Left ventricle myocardium inferior (tissue), 1 donor: ENCODE results near the gene FGA. TPM values are rescaled to one million over a fixed set of nuclear protein-coding genes. Genes with fewer than 3 reads are reported as not detected.

Experiments
- DNase-seq: peaks from one replicate; pipeline ENCODE4 v3.0.0-alpha.2; 2020
- H3K27ac ChIP-seq: fragments of 200-600 bp; replicated peaks from 2 replicates; pipeline ENCODE4 v1.8.0; 2021
- H3K27me3 ChIP-seq: fragments of 200-600 bp; 2 replicates; pipeline ENCODE4 v1.8.0; 2021; ENCODE audit warnings: low read depth
- H3K36me3 ChIP-seq: fragments of 200-600 bp; 2 replicates; pipeline ENCODE4 v1.8.0; 2021
- H3K4me1 ChIP-seq: fragments of 200-600 bp; 2 replicates; pipeline ENCODE4 v1.8.0; 2021
- H3K4me3 ChIP-seq: fragments of 200-600 bp; 2 replicates; pipeline ENCODE4 v1.8.0; 2021; ENCODE audit warnings: mild to moderate bottlenecking, moderate library complexity
- H3K9me3 ChIP-seq: fragments of 200-600 bp; replicated peaks from 2 replicates; pipeline ENCODE4 v1.8.0; 2021
- intact Hi-C: fragments of 100-400 bp; cut with micrococcal nuclease; formaldehyde crosslinking; loops from one replicate; pipeline ENCODE4 v1.11.0; 2022
- total RNA-seq: library from RNA; stranded (reverse); fragmentation: NEBNext Ultra II Directional; extraction: Animal tissue kit (Norgen Biotek cat#: 25700); gene quantifications from one replicate; pipeline ENCODE4 v1.2.1, GENCODE V29; 2021
- TF ChIP-seq, protein P1 (sequence below): fragments of 200-600 bp; IDR thresholded peaks from 2 replicates; pipeline ENCODE4 v1.8.0; 2021; ENCODE audit warnings: antibody characterized with exemption, mild to moderate bottlenecking, borderline replicate concordance
- donor health status: DM: no; HTN: yes; CAD: no; lungs with severe emphysema.

The FGA gene
- total RNA-seq, 1 donor from 2014 or later = not detected

DNA sequence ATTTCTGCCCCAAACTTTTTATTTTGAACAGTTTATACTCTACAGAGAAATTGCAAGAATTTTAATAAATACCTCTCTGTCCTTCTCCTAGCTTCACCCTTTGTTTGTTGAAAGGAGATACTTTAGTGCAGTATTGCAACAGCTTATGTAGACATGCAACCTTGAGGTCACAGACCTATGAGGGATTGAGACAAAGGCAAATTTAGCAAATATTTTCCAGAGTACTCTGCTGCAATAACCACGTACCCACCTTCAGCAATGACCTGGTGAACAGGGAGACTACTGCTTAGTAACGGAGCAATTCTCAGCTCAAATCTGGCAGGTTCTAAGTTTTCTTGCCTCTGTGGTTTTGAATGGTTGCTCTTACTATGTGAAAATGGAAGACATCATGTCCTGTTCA, 13.2 kb downstream of the FGA start:
- Histone ChIP-seq H3K4me3 (no peak overlapping the region), H3K27me3 (peaks cover 32% of the 10 kb centered on the region), H3K4me1 (no peaks in the 10 kb centered on the region), H3K36me3 (no peaks in the 10 kb centered on the region), H3K27ac (no peak overlapping the region), H3K9me3 (no peaks in the 10 kb centered on the region)
- intact Hi-C loops = no loop called here
- TF ChIP-seq, protein P1, sequence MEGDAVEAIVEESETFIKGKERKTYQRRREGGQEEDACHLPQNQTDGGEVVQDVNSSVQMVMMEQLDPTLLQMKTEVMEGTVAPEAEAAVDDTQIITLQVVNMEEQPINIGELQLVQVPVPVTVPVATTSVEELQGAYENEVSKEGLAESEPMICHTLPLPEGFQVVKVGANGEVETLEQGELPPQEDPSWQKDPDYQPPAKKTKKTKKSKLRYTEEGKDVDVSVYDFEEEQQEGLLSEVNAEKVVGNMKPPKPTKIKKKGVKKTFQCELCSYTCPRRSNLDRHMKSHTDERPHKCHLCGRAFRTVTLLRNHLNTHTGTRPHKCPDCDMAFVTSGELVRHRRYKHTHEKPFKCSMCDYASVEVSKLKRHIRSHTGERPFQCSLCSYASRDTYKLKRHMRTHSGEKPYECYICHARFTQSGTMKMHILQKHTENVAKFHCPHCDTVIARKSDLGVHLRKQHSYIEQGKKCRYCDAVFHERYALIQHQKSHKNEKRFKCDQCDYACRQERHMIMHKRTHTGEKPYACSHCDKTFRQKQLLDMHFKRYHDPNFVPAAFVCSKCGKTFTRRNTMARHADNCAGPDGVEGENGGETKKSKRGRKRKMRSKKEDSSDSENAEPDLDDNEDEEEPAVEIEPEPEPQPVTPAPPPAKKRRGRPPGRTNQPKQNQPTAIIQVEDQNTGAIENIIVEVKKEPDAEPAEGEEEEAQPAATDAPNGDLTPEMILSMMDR = no peak
- no peak for DNase-seq

DNA sequence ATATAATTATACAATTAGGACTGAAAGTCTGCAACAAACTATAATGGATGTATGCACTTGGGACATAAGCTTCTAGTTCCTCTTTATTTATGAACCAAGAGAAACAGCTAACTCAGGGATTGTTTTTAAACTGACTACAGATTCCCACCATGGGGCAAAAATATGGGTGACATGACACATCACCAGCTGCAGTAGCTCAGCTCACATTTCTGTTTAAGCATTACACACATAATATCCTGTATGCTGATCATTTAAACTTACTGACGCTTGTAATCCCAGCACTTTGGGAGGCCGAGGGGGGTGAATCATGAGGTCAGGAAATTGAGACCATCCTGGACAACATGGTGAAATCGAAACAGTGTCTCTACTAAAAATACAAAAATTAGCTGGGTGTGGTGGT, 16.2 kb downstream of the FGA start:
- TF ChIP-seq, protein P1 = no peak
- H3K27me3 ChIP-seq = peaks cover 32% of the 10 kb centered on the region
- H3K36me3 ChIP-seq = no peaks in the 10 kb centered on the region
- H3K4me3 ChIP-seq = no peak overlapping the region
- H3K27ac ChIP-seq = no peak overlapping the region
- no peaks in the 10 kb centered on the region for H3K4me1 ChIP-seq
- no peak for DNase-seq
- intact Hi-C loops = no loop called here
- H3K9me3 ChIP-seq = no peaks in the 10 kb centered on the region

DNA sequence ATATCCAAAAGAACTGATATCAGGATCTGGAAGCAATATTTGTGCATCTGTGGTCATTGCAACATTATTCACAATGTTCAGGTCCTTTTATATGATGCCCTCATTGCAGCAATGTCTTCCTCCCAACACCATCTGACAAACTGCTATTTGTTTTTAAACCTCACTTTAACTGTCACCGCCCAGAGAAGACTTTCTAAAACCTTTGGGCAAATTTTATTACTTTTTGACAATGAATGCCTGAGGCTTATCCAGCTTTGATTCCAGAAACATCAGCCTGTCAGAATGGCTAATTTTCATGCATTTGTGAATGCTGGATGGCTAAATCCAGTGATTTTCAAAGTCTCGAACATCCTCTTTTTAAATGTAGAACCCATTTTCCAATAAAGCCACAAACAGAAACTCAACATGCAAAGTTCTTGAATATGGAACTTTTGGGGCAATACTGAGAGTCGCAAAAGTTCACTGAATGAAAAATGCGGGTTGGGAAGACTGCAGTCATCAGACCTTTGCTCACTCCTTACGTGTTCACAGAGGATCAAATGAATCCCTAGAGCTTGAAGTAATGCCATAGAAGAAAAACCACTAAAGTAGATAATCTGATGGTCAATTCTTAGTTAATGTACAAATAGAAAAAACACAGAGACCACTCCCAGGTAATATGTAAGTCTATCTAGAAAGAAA, 17.2 kb downstream of the FGA start:
- TF ChIP-seq, protein P1 = no peak
- Histone ChIP-seq H3K4me1 (no peaks in the 10 kb centered on the region), H3K27me3 (peaks cover 23% of the 10 kb centered on the region), H3K36me3 (no peaks in the 10 kb centered on the region), H3K27ac (no peak overlapping the region), H3K9me3 (no peaks in the 10 kb centered on the region), H3K4me3 (no peak overlapping the region)
- intact Hi-C loops = no loop called here
- DNase-seq = no peak

DNA sequence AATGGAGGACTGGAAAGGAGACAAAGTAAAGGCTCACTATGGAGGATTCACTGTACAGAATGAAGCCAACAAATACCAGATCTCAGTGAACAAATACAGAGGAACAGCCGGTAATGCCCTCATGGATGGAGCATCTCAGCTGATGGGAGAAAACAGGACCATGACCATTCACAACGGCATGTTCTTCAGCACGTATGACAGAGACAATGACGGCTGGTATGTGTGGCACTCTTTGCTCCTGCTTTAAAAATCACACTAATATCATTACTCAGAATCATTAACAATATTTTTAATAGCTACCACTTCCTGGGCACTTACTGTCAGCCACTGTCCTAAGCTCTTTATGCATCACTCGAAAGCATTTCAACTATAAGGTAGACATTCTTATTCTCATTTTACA, 21.0 kb downstream of the FGA start:
- intact Hi-C loops = no loop called here
- no peak for DNase-seq
- TF ChIP-seq, protein P1 = no peak
- H3K4me3 ChIP-seq = no peak overlapping the region
- H3K4me1 ChIP-seq = no peaks in the 10 kb centered on the region
- no peaks in the 10 kb centered on the region for H3K36me3 ChIP-seq
- no peak overlapping the region for H3K27ac ChIP-seq
- H3K9me3 ChIP-seq = no peaks in the 10 kb centered on the region
- H3K27me3 ChIP-seq = no peaks in the 10 kb centered on the region

DNA sequence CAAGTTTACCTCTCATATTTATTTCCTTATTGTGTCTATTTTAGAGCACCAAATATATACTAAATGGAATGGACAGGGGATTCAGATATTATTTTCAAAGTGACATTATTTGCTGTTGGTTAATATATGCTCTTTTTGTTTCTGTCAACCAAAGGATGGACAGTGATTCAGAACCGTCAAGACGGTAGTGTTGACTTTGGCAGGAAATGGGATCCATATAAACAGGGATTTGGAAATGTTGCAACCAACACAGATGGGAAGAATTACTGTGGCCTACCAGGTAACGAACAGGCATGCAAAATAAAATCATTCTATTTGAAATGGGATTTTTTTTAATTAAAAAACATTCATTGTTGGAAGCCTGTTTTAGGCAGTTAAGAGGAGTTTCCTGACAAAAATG, 21.5 kb downstream of the FGA start:
- Histone ChIP-seq H3K4me3 (no peak overlapping the region), H3K27ac (no peak overlapping the region), H3K36me3 (no peaks in the 10 kb centered on the region), H3K9me3 (no peaks in the 10 kb centered on the region), H3K27me3 (no peaks in the 10 kb centered on the region), H3K4me1 (no peaks in the 10 kb centered on the region)
- no peak for DNase-seq
- intact Hi-C loops = no loop called here
- TF ChIP-seq, protein P1 = no peak
